GM23338 (cell line): ENCODE measurements around the gene LMF1.

Experiments used
- CREB1 ChIP-seq: fragments of 250-450 bp; sonication (Bioruptor Pico); IDR thresholded peaks from 2 replicates; pipeline ENCODE4 v1.5.0; 2020; ENCODE audit warnings: low read depth, mild to moderate bottlenecking, moderate library complexity
- EZH2 ChIP-seq: fragments of 200-600 bp; sonication (generic); IDR thresholded peaks from one replicate; pipeline ENCODE4 v1.8.0; 2017; ENCODE audit warnings: antibody characterized with exemption, mild to moderate bottlenecking, low read depth; ENCODE audit not compliant: unreplicated experiment
- EZH2phosphoT487 ChIP-seq: fragments of 200-600 bp; sonication (generic); IDR thresholded peaks from one replicate; pipeline ENCODE4 v1.8.1; 2018; ENCODE audit warnings: antibody characterized with exemption; ENCODE audit not compliant: unreplicated experiment
- JUNB ChIP-seq: IDR thresholded peaks from one replicate; pipeline ENCODE4 v1.6.1; 2016; ENCODE audit warnings: antibody characterized with exemption; ENCODE audit not compliant: unreplicated experiment
- NANOG ChIP-seq: IDR thresholded peaks from 2 replicates; pipeline ENCODE4 v1.6.1; 2016; ENCODE audit warnings: antibody characterized with exemption, borderline replicate concordance
- POLR2AphosphoS5 ChIP-seq: IDR thresholded peaks from 2 replicates; pipeline ENCODE4 v1.6.1; 2016; ENCODE audit warnings: antibody characterized with exemption, low read depth
- STAT1 ChIP-seq: IDR thresholded peaks from one replicate; pipeline ENCODE4 v1.6.1; 2016; ENCODE audit warnings: antibody characterized with exemption; ENCODE audit not compliant: unreplicated experiment
- ZNF114 ChIP-seq: fragments of 250-450 bp; sonication (Bioruptor Pico); IDR thresholded peaks from 2 replicates; pipeline ENCODE4 v1.5.0; 2020; ENCODE audit warnings: mild to moderate bottlenecking, moderate library complexity
- ZNF331 ChIP-seq: fragments of 250-450 bp; sonication (Bioruptor Pico); IDR thresholded peaks from 2 replicates; pipeline ENCODE4 v1.5.0; 2020; ENCODE audit warnings: low read depth, mild to moderate bottlenecking, moderate library complexity
- TF ChIP-seq, protein P1 (sequence below), 2 experiments: fragments of 200-600 bp in 1 of 2; sonication (generic) in 1 of 2; conservative IDR thresholded peaks; 2 replicates each; pipeline versions ENCODE4 v1.5.1 to v1.6.1; 2016 to 2017; ENCODE audit warnings: antibody characterized with exemption in 2 of 2, low read depth in 2 of 2, mild to moderate bottlenecking in 2 of 2, moderate library complexity in 1 of 2
- TF ChIP-seq, protein P2 (sequence below): IDR thresholded peaks from one replicate; pipeline ENCODE4 v1.6.1; 2018; ENCODE audit warnings: antibody characterized with exemption; ENCODE audit not compliant: unreplicated experiment
- TF ChIP-seq, protein P3 (sequence below): IDR thresholded peaks from 2 replicates; pipeline ENCODE4 v1.6.1; 2016; ENCODE audit warnings: antibody characterized with exemption
- TF ChIP-seq, protein P4 (sequence below): fragments of 250-450 bp; sonication (Bioruptor Pico); IDR thresholded peaks from 2 replicates; pipeline ENCODE4 v1.5.0; 2020; ENCODE audit warnings: mild to moderate bottlenecking, moderate library complexity

DNA sequence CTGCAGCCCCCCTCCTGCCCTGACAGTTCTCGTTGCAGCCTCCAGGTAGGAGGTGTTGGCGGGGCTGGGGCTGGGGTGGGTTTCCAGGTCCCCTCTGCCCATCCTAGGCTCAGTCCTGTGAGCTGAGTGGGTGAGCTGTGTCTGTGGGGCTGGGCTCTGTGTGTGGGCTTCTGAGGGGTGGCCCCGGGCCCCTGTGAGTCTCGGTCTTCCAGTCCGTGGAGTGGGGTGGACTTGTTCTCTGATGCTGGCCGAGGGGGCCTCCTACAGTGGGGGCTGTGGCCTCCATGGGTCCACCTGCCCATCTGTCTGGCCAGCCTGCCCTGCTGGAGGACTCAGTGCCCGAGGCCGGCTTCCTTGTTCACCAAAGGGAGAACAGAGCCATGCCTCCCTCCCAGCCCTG is 43.4 kb upstream of the LMF1 start:
- TF ChIP-seq, protein P1, sequence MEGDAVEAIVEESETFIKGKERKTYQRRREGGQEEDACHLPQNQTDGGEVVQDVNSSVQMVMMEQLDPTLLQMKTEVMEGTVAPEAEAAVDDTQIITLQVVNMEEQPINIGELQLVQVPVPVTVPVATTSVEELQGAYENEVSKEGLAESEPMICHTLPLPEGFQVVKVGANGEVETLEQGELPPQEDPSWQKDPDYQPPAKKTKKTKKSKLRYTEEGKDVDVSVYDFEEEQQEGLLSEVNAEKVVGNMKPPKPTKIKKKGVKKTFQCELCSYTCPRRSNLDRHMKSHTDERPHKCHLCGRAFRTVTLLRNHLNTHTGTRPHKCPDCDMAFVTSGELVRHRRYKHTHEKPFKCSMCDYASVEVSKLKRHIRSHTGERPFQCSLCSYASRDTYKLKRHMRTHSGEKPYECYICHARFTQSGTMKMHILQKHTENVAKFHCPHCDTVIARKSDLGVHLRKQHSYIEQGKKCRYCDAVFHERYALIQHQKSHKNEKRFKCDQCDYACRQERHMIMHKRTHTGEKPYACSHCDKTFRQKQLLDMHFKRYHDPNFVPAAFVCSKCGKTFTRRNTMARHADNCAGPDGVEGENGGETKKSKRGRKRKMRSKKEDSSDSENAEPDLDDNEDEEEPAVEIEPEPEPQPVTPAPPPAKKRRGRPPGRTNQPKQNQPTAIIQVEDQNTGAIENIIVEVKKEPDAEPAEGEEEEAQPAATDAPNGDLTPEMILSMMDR (conservative IDR thresholded peaks at IDR 0.05; ENCODE audit: low read depth in 2 of 2) = no peak
- TF ChIP-seq EZH2phosphoT487 (no peak), JUNB (no peak), POLR2AphosphoS5 (no peak), EZH2 (no peak), STAT1 (no peak), ZNF114 (no peak), CREB1 (CRISPR knock-in tag) (no peak), NANOG (no peak), ZNF331 (no peak)
- TF ChIP-seq, protein P2, sequence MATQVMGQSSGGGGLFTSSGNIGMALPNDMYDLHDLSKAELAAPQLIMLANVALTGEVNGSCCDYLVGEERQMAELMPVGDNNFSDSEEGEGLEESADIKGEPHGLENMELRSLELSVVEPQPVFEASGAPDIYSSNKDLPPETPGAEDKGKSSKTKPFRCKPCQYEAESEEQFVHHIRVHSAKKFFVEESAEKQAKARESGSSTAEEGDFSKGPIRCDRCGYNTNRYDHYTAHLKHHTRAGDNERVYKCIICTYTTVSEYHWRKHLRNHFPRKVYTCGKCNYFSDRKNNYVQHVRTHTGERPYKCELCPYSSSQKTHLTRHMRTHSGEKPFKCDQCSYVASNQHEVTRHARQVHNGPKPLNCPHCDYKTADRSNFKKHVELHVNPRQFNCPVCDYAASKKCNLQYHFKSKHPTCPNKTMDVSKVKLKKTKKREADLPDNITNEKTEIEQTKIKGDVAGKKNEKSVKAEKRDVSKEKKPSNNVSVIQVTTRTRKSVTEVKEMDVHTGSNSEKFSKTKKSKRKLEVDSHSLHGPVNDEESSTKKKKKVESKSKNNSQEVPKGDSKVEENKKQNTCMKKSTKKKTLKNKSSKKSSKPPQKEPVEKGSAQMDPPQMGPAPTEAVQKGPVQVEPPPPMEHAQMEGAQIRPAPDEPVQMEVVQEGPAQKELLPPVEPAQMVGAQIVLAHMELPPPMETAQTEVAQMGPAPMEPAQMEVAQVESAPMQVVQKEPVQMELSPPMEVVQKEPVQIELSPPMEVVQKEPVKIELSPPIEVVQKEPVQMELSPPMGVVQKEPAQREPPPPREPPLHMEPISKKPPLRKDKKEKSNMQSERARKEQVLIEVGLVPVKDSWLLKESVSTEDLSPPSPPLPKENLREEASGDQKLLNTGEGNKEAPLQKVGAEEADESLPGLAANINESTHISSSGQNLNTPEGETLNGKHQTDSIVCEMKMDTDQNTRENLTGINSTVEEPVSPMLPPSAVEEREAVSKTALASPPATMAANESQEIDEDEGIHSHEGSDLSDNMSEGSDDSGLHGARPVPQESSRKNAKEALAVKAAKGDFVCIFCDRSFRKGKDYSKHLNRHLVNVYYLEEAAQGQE = no peak
- TF ChIP-seq, protein P3, sequence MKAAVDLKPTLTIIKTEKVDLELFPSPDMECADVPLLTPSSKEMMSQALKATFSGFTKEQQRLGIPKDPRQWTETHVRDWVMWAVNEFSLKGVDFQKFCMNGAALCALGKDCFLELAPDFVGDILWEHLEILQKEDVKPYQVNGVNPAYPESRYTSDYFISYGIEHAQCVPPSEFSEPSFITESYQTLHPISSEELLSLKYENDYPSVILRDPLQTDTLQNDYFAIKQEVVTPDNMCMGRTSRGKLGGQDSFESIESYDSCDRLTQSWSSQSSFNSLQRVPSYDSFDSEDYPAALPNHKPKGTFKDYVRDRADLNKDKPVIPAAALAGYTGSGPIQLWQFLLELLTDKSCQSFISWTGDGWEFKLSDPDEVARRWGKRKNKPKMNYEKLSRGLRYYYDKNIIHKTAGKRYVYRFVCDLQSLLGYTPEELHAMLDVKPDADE = no peak
- TF ChIP-seq, protein P4, sequence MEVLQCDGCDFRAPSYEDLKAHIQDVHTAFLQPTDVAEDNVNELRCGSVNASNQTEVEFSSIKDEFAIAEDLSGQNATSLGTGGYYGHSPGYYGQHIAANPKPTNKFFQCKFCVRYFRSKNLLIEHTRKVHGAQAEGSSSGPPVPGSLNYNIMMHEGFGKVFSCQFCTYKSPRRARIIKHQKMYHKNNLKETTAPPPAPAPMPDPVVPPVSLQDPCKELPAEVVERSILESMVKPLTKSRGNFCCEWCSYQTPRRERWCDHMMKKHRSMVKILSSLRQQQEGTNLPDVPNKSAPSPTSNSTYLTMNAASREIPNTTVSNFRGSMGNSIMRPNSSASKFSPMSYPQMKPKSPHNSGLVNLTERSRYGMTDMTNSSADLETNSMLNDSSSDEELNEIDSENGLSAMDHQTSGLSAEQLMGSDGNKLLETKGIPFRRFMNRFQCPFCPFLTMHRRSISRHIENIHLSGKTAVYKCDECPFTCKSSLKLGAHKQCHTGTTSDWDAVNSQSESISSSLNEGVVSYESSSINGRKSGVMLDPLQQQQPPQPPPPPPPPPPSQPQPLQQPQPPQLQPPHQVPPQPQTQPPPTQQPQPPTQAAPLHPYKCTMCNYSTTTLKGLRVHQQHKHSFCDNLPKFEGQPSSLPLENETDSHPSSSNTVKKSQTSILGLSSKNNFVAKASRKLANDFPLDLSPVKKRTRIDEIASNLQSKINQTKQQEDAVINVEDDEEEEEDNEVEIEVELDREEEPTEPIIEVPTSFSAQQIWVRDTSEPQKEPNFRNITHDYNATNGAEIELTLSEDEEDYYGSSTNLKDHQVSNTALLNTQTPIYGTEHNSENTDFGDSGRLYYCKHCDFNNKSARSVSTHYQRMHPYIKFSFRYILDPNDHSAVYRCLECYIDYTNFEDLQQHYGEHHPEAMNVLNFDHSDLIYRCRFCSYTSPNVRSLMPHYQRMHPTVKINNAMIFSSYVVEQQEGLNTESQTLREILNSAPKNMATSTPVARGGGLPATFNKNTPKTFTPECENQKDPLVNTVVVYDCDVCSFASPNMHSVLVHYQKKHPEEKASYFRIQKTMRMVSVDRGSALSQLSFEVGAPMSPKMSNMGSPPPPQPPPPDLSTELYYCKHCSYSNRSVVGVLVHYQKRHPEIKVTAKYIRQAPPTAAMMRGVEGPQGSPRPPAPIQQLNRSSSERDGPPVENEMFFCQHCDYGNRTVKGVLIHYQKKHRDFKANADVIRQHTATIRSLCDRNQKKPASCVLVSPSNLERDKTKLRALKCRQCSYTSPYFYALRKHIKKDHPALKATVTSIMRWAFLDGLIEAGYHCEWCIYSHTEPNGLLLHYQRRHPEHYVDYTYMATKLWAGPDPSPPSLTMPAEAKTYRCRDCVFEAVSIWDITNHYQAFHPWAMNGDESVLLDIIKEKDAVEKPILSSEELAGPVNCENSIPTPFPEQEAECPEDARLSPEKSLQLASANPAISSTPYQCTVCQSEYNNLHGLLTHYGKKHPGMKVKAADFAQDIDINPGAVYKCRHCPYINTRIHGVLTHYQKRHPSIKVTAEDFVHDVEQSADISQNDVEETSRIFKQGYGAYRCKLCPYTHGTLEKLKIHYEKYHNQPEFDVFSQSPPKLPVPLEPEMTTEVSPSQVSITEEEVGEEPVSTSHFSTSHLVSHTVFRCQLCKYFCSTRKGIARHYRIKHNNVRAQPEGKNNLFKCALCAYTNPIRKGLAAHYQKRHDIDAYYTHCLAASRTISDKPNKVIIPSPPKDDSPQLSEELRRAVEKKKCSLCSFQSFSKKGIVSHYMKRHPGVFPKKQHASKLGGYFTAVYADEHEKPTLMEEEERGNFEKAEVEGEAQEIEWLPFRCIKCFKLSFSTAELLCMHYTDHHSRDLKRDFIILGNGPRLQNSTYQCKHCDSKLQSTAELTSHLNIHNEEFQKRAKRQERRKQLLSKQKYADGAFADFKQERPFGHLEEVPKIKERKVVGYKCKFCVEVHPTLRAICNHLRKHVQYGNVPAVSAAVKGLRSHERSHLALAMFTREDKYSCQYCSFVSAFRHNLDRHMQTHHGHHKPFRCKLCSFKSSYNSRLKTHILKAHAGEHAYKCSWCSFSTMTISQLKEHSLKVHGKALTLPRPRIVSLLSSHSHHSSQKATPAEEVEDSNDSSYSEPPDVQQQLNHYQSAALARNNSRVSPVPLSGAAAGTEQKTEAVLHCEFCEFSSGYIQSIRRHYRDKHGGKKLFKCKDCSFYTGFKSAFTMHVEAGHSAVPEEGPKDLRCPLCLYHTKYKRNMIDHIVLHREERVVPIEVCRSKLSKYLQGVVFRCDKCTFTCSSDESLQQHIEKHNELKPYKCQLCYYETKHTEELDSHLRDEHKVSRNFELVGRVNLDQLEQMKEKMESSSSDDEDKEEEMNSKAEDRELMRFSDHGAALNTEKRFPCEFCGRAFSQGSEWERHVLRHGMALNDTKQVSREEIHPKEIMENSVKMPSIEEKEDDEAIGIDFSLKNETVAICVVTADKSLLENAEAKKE (CRISPR knock-in tag) = no peak
